ENCODE data around the gene CNKSR2. TPM values are rescaled to one million over a fixed set of nuclear protein-coding genes. Genes with fewer than 3 reads are reported as not detected.

The CNKSR2 gene
- total and polyA plus RNA-seq, 10 of the 15 experiments (the other 5 are each of a cell fraction or from before 2014, with no cell fraction given) = 0.02 to 0.69 (median 0.18) TPM; not detected in 4

- TF ChIP-seq CHD2 (IDR thresholded peaks at IDR 0.05; ENCODE audit: borderline replicate concordance, low read depth, low read length) (no peak), ESRRA (IDR thresholded peaks at IDR 0.05; ENCODE audit: low read length) (no peak), YBX1 (IDR thresholded peaks at IDR 0.05) (no peak)
- TF ChIP-seq, protein P1, sequence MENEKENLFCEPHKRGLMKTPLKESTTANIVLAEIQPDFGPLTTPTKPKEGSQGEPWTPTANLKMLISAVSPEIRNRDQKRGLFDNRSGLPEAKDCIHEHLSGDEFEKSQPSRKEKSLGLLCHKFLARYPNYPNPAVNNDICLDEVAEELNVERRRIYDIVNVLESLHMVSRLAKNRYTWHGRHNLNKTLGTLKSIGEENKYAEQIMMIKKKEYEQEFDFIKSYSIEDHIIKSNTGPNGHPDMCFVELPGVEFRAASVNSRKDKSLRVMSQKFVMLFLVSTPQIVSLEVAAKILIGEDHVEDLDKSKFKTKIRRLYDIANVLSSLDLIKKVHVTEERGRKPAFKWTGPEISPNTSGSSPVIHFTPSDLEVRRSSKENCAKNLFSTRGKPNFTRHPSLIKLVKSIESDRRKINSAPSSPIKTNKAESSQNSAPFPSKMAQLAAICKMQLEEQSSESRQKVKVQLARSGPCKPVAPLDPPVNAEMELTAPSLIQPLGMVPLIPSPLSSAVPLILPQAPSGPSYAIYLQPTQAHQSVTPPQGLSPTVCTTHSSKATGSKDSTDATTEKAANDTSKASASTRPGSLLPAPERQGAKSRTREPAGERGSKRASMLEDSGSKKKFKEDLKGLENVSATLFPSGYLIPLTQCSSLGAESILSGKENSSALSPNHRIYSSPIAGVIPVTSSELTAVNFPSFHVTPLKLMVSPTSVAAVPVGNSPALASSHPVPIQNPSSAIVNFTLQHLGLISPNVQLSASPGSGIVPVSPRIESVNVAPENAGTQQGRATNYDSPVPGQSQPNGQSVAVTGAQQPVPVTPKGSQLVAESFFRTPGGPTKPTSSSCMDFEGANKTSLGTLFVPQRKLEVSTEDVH (IDR thresholded peaks at IDR 0.05; ENCODE audit: low read depth, partially characterized antibody) = no peak
These were observed 326.1 kb downstream of the CNKSR2 start (continued) for GRCh38 chrX:21700275-21700674.

DNA sequence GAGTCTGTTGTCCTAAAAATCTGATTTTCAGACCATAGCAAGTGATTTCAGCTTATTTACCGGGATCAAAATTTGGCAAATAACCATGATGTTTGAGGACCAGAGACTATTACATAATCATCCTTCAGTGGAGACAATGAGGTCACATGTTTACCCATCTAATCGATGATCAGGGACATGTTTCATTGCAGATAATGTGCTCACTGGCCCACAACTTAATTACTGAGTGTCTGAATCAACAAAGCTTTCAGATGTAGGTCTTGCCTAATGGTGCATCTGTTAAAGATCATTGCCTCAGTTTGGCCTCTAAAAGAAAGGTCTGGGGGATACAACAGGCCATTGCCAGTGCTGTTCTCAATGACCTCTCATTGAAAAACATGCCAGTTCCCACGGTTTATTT lies 326.7 kb downstream of the CNKSR2 start:
- Histone ChIP-seq H3K79me2 (ENCODE audit: control insufficient read depth, insufficient read depth, low read length) (no peaks in the 10 kb centered on the region), H3K4me2 (ENCODE audit: control insufficient read depth, insufficient read depth) (no peak overlapping the region), H2AFZ (ENCODE audit: control insufficient read depth, low read depth, low read length) (no peak overlapping the region), H3K4me3 (no peak overlapping the region), H3K27me3 (replicated peaks in 1 of 2; ENCODE audit: control insufficient read depth in 2 of 2, insufficient read depth in 2 of 2, low read length in 1 of 2) (no peaks in the 10 kb centered on the region), H3K27ac (ENCODE audit: control insufficient read depth, insufficient read depth) (no peak overlapping the region), H3K4me1 (ENCODE audit: control insufficient read depth, insufficient read depth, low read length) (no peaks in the 10 kb centered on the region), H3K9me3 (replicated peaks; ENCODE audit: control insufficient read depth, insufficient read depth, low read length) (no peaks in the 10 kb centered on the region), H4K20me1 (ENCODE audit: control insufficient read depth, insufficient read depth) (no peaks in the 10 kb centered on the region), H3K36me3 (ENCODE audit: control insufficient read depth in 2 of 2, insufficient read depth in 2 of 2, low read length in 1 of 2) (no peaks in the 10 kb centered on the region), H3K9ac (ENCODE audit: control insufficient read depth, insufficient read depth, low read length) (no peak overlapping the region)
- ChIA-PET SMC1A (ENCODE audit: uncharacterized antibody, unreplicated experiment) (interaction anchor here (1.0 kb wide), 1 partner anchor 15 kb away, joined by 3 read pairs; no protein-coding TSS in a partner anchor), CTCF (no interaction called here), RAD21 (ENCODE audit: unreplicated experiment) (no interaction called here), POLR2A (interaction anchor here (0.5 kb wide), 1 partner anchor 1906 kb away, joined by 3 read pairs; no protein-coding TSS in a partner anchor)
- DNase-seq (ENCODE audit: low read depth, low spot score) (no peak), ATAC-seq (no peak), FAIRE-seq (no peak)
- 0% methylated on average over 3 of the region's 3 CpGs for WGBS (ENCODE audit: insufficient coverage, insufficient replicate concordance, low lambda C conversion rate, missing lambda C conversion rate)
- BruUV-seq (replicated peaks) = no TSS peak
- intact Hi-C loops (cut with micrococcal nuclease; ENCODE audit: unreplicated experiment) (no loop called here), in situ Hi-C loops (cut with MboI) (no loop called here)
- TF ChIP-seq RB1 (IDR thresholded peaks at IDR 0.05; ENCODE audit: borderline replicate concordance) (no peak), STAT1 (conservative IDR thresholded peaks at IDR 0.05) (no peak), MEF2A (IDR thresholded peaks at IDR 0.05; ENCODE audit: insufficient read depth, low read depth, low read length) (no peak), STAT3 (IDR thresholded peaks at IDR 0.05; ENCODE audit: low read depth, low read length) (no peak), RBBP5 (conservative IDR thresholded peaks at IDR 0.05) (no peak)

Data from GM12878 (cell line).